ENCODE data around the gene HRH3.
A peak's percentile ranks its signal among the peaks of the same experiment; 100 is the strongest.

The HRH3 gene

GRCh38 chr20:62186887-62187866 is 32.9 kb downstream of the HRH3 start:
- DNase-seq (ENCODE audit: extremely low read depth, low read depth): no peak
- TF ChIP-seq CTCF (IDR thresholded peaks at IDR 0.05; ENCODE audit: low read depth, low read length): no peak

- no peak for DNase-seq (ENCODE audit: extremely low read depth, low read depth)
- no peak for TF ChIP-seq CTCF (IDR thresholded peaks at IDR 0.05; ENCODE audit: low read depth, low read length)
Measured at GRCh38 chr20:62186096-62186426, 34.0 kb downstream of the HRH3 start.

GRCh38 chr20:62183426-62184142 is 36.5 kb downstream of the HRH3 start:
- no peak for DNase-seq (ENCODE audit: extremely low read depth, low read depth)
- TF ChIP-seq CTCF (IDR thresholded peaks at IDR 0.05; ENCODE audit: low read depth, low read length): no peak

- peak; percentile 82 for DNase-seq (ENCODE audit: extremely low read depth, low read depth)
- TF ChIP-seq CTCF (IDR thresholded peaks at IDR 0.05; ENCODE audit: low read depth, low read length): no peak
Measured at GRCh38 chr20:62182469-62183425, 37.3 kb downstream of the HRH3 start, which contains the start of gene MTG2. Gene MTG2 (plus strand): TSS chr20:62183028. CDS start chr20:62193421, 10,393 bp downstream.

- TF ChIP-seq CTCF (IDR thresholded peaks at IDR 0.05; ENCODE audit: low read depth, low read length): no peak
Measured at GRCh38 chr20:62181808-62182207, 38.3 kb downstream of the HRH3 start.

GRCh38 chr20:62179162-62179504 is 40.9 kb downstream of the HRH3 start:
- no peak for TF ChIP-seq CTCF (IDR thresholded peaks at IDR 0.05; ENCODE audit: low read depth, low read length)
- no peak for DNase-seq (ENCODE audit: extremely low read depth, low read depth)

More at GRCh38 chr20:62181808-62182207, 38.3 kb downstream of the HRH3 start:
- no peak for DNase-seq (ENCODE audit: extremely low read depth, low read depth)

Data from AG09319 (cell line).